CD4-positive, alpha-beta T cell treated with Interleukin-6 at 100 ng/mL for 8 hours (primary cell): ENCODE data around the gene PPP1R9A.

Experiments
- DNase-seq: peaks from one replicate; pipeline ENCODE4 v3.0.0-alpha.2; 2020; ENCODE audit warnings: mixed read lengths, low spot score

Gene PPP1R9A

DNA sequence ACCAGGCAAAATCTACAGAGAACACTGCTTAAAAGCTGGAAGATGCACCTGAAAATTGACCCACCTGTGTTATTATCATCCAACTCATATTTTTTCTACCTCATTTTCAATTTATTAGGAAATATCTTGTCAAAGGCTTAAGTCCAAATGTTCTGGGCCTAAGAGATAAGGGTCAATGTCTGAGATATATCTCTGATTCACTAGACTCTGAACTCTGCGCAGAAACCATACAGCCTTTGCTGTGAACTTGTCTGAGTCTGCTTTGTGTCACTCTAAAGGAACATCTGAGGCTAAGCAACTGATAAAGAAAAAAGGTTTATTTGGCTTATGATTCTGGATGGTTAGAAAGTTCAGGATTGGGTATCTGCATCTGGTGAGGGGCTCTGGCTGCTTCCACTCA lies 413.3 kb downstream of the PPP1R9A start:
- no peak for DNase-seq

DNA sequence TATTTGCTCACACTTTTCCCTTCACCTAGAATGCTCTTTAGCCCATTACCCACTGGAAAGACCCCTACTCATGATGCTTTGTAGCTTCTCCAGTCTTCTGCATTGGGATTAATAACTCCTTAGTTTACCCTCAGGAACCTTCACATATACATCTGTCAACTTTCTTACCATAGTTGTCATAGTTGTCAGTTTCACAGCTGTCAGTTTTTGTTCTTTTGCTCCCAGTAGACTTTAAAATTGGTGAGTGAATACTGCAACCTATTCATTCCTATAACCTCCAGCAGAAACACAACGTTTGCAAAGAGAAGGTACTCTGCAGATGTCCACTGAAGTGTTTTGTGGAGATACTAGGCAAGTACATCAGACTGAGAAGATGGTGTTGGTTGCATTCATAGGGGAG lies 414.3 kb downstream of the PPP1R9A start:
- no peak for DNase-seq

DNA sequence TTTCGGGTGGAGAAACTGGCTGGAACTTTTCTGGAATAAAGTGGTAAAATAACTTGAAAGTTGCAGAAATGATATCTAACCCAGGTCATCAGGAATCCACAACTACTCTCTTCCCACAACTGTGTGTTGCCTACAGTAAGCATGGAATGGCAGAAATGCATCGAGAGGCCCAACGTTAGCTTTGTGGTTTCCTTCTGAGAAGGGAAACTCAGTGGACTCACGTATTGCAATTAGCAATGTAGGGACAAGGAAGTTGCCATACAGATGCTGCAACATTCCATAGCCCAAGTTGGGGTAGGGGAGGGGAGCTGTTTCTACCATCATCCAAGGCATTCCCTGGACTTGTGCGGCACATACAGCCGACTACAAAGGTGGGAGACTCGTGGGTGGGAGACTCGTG lies 415.0 kb downstream of the PPP1R9A start:
- no peak for DNase-seq

DNA sequence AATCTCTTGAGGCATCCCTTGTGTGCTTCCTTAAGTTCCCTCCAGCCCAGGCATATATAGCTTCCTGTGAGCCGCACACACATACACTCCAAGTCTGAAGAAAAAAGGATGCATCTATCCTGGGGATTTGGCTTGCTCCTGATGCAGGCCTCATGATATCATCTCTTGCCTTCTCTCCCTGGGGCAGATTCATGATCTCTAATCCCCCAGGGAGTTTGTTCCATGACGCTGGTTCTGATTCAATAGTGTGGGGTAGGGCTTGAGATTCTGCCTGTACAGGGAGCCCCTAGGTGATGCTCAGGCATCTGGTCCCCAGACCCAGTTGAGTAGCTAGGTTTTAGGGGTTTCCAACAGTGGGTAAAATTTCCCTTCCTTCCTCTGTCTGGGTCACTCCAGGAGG lies 415.5 kb downstream of the PPP1R9A start:
- no peak for DNase-seq

DNA sequence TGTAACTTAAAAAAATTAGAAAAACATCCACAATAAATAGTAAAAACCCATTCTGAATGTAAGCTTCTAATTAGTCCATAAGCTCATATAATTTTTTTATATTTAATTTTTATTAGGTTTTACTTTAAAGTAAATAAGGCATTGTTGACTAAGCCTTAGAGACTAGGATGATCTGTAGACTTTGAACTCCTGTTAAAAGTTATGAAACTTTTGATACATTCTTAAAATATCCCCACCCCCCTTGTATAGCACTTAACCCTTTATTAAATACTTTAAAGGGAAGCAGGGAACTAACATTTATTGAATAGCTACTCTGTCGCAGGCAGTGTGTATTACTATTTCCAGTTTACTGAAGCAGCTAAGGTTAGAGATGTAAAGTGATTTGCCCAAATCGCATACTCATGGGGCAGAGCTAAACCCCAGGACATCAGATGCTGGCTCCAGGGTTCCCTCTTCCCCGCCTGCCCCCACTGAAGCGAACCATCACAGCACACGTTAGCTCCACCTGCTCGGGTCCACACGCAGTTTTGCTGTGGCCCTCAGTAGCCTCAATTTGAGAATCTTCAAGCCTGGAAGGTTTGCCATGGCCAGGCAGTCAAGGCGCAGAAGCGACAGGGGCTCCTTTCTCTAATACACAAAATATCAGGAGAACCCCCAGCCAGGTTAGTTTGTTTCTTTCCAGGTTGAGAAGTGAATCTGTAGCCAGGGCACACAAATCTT lies 416.2 kb downstream of the PPP1R9A start:
- DNase-seq: no peak

DNA sequence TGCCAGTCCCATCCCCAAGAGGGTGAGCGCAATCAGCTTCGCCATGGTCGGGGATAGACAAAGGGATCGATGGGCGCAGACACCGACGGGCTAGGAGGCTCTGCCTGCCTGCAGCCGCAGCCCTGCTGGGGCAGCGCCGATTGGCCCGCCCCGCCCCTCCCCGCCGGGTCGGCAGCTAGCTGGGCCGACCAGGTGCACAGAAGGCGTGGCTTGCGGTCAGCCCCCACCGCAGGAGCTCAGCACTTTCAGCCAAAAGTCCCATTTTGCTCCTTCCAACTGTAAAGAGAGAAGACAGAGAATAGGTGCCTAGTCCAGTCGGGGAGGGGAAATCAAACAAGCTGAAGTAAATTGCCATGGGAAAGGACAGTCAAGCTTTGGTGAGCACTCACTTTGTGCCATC lies 417.0 kb downstream of the PPP1R9A start, which contains the start of gene PON1:
PON1 (minus strand) TSS at position 102 of the 400 bp plus-strand sequence; CDS start at position 45, 57 bp downstream.
- no peak for DNase-seq

DNA sequence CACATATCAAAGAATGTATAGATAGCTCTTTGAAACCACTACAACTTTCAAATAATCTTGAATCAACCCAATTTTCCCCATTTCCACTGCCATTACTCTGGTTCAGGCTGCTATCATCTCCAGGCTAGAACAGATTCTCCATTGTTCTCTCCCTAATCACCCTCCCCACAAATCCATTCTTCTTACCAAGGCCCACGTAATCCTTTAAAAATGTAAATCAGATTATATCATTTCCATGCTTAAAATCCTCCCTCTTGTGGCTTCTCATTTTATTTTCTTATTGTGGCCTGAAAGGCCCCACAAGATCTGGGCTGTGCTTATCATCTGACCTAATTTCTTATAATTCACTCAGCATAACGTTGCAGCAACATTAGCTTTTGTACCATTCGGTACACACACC lies 420.0 kb downstream of the PPP1R9A start:
- DNase-seq: no peak

DNA sequence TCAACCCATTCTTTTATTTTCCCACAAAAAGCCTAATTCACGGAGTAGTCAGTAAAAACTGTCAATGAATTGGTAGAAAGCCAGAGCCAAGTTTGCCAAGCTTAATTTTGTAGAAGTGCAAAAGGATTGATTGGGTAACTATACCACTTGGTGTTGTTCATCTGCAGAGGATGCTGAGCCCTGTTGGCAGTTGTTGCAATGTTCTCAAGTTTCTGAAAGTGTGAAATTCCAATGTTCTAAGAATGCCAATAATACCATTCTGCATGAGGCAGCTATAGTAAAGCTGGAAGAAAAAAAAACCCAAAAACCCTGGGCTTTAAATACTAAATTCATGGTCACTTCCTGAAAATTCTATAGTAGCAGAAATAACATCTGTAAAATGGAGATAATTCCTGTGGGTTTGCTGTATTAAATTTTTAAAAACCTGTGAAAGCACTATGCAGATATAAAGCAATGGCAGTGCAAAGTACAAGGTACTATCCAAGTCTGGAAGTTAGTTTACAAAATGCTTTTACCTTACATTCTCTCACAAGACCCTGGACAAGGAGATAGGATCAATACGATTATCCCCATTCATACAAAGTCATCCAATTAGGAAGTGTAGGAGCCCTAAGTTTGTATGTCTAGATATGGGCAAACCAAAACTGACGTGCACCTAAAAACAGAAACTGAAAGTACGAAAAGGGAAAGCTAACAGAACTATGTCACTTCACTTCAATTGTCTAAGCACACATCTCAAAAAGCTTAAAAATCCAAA lies 423.0 kb downstream of the PPP1R9A start:
- no peak for DNase-seq

DNA sequence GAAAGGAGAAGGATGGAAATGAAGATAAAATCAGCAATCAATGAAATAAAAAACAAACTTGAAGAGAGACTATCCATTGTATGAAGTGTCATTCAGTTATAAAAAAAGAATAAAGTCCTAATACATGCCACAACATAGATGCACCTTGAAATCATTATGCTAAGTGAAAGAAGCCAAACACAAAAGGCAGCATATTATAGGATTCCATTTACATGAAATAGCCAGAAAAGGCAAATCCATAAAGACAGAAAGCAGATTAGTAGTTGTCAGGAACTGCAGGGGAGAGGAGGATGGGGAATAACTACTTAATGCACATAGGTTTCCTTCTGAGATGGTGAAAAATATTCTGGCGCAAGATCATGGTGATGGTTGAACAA lies 423.6 kb downstream of the PPP1R9A start:
- no peak for DNase-seq

DNA sequence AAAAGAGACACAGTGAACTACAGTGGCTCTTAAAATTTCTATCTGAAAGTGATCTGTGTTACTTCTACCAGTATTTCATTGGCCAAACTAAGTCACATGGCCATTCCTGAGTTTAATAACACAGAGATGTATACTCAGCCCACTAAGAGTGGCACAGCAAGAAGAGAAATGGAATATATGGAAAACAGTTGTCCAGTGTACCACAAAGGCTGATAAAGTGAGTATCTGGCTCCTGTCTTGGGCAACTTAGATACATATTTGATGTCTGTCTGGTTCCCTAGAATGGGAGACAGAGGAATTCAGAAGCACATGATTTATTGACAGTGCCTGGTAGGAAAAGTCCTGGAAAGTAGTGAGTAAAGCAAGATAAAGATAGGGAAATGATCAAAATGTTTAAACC lies 427.1 kb downstream of the PPP1R9A start:
- DNase-seq: no peak

DNA sequence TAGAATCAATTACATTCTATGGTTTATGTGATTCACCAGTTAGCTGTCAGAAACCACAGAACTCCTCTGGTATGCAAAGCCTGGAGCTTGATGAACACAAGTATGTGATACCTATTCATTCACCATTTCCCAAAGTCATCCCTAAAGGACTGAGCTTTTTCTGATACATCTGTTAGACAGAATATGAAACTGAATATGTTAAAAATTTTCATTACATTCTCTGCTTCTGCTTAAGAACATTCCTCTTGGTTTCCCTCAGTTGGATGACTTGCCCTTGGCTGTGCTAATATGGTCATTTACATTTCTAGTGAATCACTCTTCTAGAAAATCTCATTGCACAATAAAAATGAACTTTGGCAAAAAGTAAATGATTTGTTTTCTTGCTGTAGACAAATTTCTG lies 427.7 kb downstream of the PPP1R9A start:
- DNase-seq: no peak

DNA sequence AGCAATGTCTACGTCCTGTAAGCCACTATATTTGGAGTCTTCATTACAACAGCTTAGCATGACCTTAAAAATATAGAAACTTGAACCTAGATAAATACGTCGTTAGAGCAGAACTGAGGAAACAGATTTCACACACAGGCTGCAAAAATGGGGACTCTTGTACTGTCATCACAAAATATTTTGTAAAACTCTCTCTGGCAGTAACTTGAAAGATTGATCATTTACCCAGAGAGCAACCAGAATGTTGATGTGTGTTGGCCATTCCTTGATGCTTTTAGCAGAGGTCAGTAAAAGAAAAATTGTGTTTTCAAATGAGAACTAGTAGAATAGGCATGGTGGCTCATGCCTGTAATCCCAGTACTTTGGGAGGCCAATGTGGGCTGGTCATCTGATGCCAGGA lies 431.4 kb downstream of the PPP1R9A start:
- no peak for DNase-seq

DNA sequence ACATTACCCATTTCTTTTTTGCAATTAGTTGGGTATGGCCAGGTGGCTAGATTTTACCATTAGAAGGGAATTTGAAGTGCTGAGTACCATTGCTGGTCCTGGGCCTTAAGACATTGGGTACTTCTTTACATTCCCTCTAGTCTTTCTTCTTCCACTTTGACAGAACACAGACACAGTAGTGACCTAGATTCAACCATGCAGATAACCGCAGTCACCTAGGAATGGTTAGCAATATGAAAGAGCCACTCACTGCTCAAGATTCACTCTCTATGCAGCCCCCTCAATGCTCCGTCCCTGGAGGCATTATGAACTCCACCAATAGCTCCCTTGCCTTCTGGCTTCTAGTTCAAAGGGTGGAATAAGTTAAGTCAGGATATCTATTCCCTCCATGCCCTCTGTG lies 433.1 kb downstream of the PPP1R9A start:
- DNase-seq: no peak

DNA sequence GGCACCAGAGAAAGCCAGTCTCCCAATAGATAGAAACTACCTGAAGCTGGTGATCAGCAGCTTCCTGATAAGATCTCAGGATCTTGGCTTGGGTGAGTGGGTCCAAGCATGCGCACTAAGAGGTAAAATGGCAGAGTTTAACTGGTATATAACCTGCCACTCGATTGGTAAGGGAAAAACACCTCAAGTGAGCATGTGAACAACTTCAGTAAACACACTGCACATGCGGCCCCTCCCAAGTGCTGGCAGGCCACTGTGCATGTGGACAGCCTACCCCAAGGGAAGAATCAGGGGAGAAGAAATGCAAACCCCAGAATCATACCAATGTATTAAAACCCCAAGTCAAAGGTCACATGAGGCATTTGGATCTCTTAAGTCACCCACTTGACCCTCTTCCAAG lies 434.6 kb downstream of the PPP1R9A start:
- DNase-seq: no peak

DNA sequence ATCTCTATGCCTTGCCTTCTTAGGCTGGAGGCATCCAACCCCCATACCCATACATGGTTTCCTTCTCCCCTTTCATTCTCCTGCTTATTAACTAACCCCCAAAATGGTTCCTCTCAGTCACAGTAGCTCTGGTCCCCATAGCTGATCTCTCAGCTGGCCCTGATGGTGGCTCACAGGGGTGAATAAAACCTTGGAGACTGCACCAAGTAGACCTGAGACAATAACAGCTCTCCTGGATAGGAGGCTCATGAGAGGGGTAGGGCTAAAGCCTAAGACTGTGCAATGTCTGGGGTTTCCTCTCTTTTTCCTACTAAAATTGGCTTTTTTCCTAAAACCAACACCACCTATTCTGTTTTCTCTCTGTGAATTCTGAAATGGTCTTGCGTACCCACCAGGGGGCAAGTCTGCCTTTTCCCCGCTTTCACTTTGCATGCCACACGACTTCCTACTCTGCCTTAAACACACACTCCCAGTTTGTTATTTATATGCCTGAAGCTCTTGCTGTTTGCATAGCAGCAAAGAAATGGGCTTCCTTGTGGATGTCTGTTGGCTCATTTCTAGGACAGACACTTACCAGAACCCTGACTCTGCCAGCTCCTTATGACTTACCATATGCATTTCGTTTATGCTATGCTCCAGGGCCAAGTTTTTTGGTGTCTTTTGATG lies 435.4 kb downstream of the PPP1R9A start:
- DNase-seq: no peak
